GM23338 (cell line): Measurements from ENCODE around the gene CYP11A1. TPM values are rescaled to one million over a fixed set of nuclear protein-coding genes. Genes with fewer than 3 reads are reported as not detected.

Experiments
- ATAC-seq: fragments of 200-7000 bp; cut with Tn5 transposase; 3 replicates; pipeline ENCODE4 v1.9.1; 2020
- DNase-seq: peaks from one replicate; pipeline ENCODE4 v3.0.0-alpha.2; 2015; ENCODE audit warnings: low spot score
- H2AFZ ChIP-seq: fragments of 200-600 bp; sonication (generic); 2 replicates; pipeline ENCODE4 v1.8.0; 2016; ENCODE audit warnings: antibody characterized with exemption, mild to moderate bottlenecking, moderate library complexity
- H3F3A ChIP-seq: fragments of 200-600 bp; sonication (generic); replicated peaks from 2 replicates; pipeline ENCODE4 v1.8.0; 2017; ENCODE audit warnings: antibody characterized with exemption, mixed run types, low read depth
- H3K27ac ChIP-seq: fragments of 200-600 bp; sonication (generic); 2 replicates; pipeline ENCODE4 v1.6.1; 2016; ENCODE audit warnings: low read depth
- H3K27me3 ChIP-seq: fragments of 200-600 bp; sonication (generic); 2 replicates; pipeline ENCODE4 v1.8.0; 2016; ENCODE audit warnings: mild to moderate bottlenecking, mixed run types, moderate library complexity; ENCODE audit not compliant: insufficient read depth
- H3K36me3 ChIP-seq: fragments of 200-600 bp; sonication (generic); 2 replicates; pipeline ENCODE4 v1.8.0; 2016; ENCODE audit warnings: mild to moderate bottlenecking; ENCODE audit not compliant: insufficient read depth
- H3K4me1 ChIP-seq: fragments of 200-600 bp; sonication (generic); 2 replicates; pipeline ENCODE4 v1.8.0; 2016; ENCODE audit warnings: mild to moderate bottlenecking, moderate library complexity; ENCODE audit not compliant: insufficient read depth
- H3K4me2 ChIP-seq: fragments of 200-600 bp; sonication (generic); 2 replicates; pipeline ENCODE4 v1.7.1; 2017; ENCODE audit warnings: mixed run types
- H3K4me3 ChIP-seq: fragments of 200-600 bp; sonication (generic); 2 replicates; pipeline ENCODE4 v1.6.1; 2016; ENCODE audit warnings: mixed run types
- H3K79me2 ChIP-seq: fragments of 200-600 bp; sonication (generic); replicated peaks from 2 replicates; pipeline ENCODE4 v1.8.0; 2017; ENCODE audit warnings: mild to moderate bottlenecking; ENCODE audit not compliant: insufficient read depth
- H3K9me2 ChIP-seq: fragments of 200-600 bp; sonication (generic); 2 replicates; pipeline ENCODE4 v1.8.0; 2017; ENCODE audit not compliant: insufficient read depth
- H4K20me1 ChIP-seq: fragments of 200-600 bp; sonication (generic); replicated peaks from 2 replicates; pipeline ENCODE4 v1.8.0; 2017; ENCODE audit warnings: mild to moderate bottlenecking; ENCODE audit not compliant: insufficient read depth
- H3K27ac Mint-ChIP-seq: 2 replicates; pipeline ENCODE4 v1.8.0; 2020; ENCODE audit warnings: inconsistent platforms, mild to moderate bottlenecking, moderate library complexity, mixed read lengths
- H3K27me3 Mint-ChIP-seq: 3 replicates; pipeline ENCODE4 v1.8.0; 2022; ENCODE audit warnings: low read depth, mild to moderate bottlenecking, moderate library complexity, mixed read lengths, inconsistent platforms; ENCODE audit not compliant: insufficient read depth, poor library complexity
- H3K36me3 Mint-ChIP-seq: 3 replicates; pipeline ENCODE4 v1.8.0; 2021; ENCODE audit warnings: low read depth, mild to moderate bottlenecking, inconsistent platforms, moderate library complexity, mixed read lengths
- H3K4me1 Mint-ChIP-seq: 3 replicates; pipeline ENCODE4 v1.8.0; 2020; ENCODE audit warnings: mild to moderate bottlenecking, inconsistent platforms, mixed read lengths
- H3K4me3 Mint-ChIP-seq: 3 replicates; pipeline ENCODE4 v1.8.0; 2021; ENCODE audit warnings: moderate library complexity, mild to moderate bottlenecking, inconsistent platforms, mixed read lengths
- H3K9me3 Mint-ChIP-seq: 3 replicates; pipeline ENCODE4 v1.8.0; 2020; ENCODE audit warnings: moderate library complexity, mild to moderate bottlenecking, inconsistent platforms, mixed read lengths
- CREB1 ChIP-seq: fragments of 250-450 bp; sonication (Bioruptor Pico); IDR thresholded peaks from 2 replicates; pipeline ENCODE4 v1.5.0; 2020; ENCODE audit warnings: low read depth, mild to moderate bottlenecking, moderate library complexity
- EZH2 ChIP-seq: fragments of 200-600 bp; sonication (generic); IDR thresholded peaks from one replicate; pipeline ENCODE4 v1.8.0; 2017; ENCODE audit warnings: antibody characterized with exemption, mild to moderate bottlenecking, low read depth; ENCODE audit not compliant: unreplicated experiment
- EZH2phosphoT487 ChIP-seq: fragments of 200-600 bp; sonication (generic); IDR thresholded peaks from one replicate; pipeline ENCODE4 v1.8.1; 2018; ENCODE audit warnings: antibody characterized with exemption; ENCODE audit not compliant: unreplicated experiment
- JUNB ChIP-seq: IDR thresholded peaks from one replicate; pipeline ENCODE4 v1.6.1; 2016; ENCODE audit warnings: antibody characterized with exemption; ENCODE audit not compliant: unreplicated experiment
- NANOG ChIP-seq: IDR thresholded peaks from 2 replicates; pipeline ENCODE4 v1.6.1; 2016; ENCODE audit warnings: antibody characterized with exemption, borderline replicate concordance
- POLR2AphosphoS5 ChIP-seq: IDR thresholded peaks from 2 replicates; pipeline ENCODE4 v1.6.1; 2016; ENCODE audit warnings: antibody characterized with exemption, low read depth
- REST ChIP-seq: IDR thresholded peaks from one replicate; pipeline ENCODE4 v1.6.1; 2018; ENCODE audit warnings: antibody characterized with exemption; ENCODE audit not compliant: unreplicated experiment
- STAT1 ChIP-seq: IDR thresholded peaks from one replicate; pipeline ENCODE4 v1.6.1; 2016; ENCODE audit warnings: antibody characterized with exemption; ENCODE audit not compliant: unreplicated experiment
- ZNF114 ChIP-seq: fragments of 250-450 bp; sonication (Bioruptor Pico); IDR thresholded peaks from 2 replicates; pipeline ENCODE4 v1.5.0; 2020; ENCODE audit warnings: mild to moderate bottlenecking, moderate library complexity
- ZNF331 ChIP-seq: fragments of 250-450 bp; sonication (Bioruptor Pico); IDR thresholded peaks from 2 replicates; pipeline ENCODE4 v1.5.0; 2020; ENCODE audit warnings: low read depth, mild to moderate bottlenecking, moderate library complexity
- polyA plus RNA-seq: library from polyadenylated mRNA; unstranded; fragments of >200 nt; fragmentation: Nextera tagmentation; extraction: Ambion mirVana; gene quantifications from 2 replicates; pipeline ENCODE4 v1.2.1, GENCODE V29; 2016
- total RNA-seq: library from RNA; depleted of rRNA; stranded (reverse); fragments of >200 nt; shearing (Covaris generic); gene quantifications from 2 replicates; pipeline ENCODE4 v1.2.3, GENCODE V29; 2014
- TF ChIP-seq, protein P1 (sequence below): IDR thresholded peaks from 2 replicates; pipeline ENCODE4 v1.6.1; 2016; ENCODE audit warnings: antibody characterized with exemption
- TF ChIP-seq, protein P2 (sequence below), 2 experiments: fragments of 200-600 bp in 1 of 2; sonication (generic) in 1 of 2; conservative IDR thresholded peaks; 2 replicates each; pipeline versions ENCODE4 v1.5.1 to v1.6.1; 2016 to 2017; ENCODE audit warnings: antibody characterized with exemption in 2 of 2, low read depth in 2 of 2, mild to moderate bottlenecking in 2 of 2, moderate library complexity in 1 of 2

Gene CYP11A1
- total and polyA plus RNA-seq, 2 experiments from 2014 or later: 1.2 to 1.7 TPM

- TF ChIP-seq REST: no peak
- no peak for TF ChIP-seq CREB1 (CRISPR knock-in tag)
- no peak for TF ChIP-seq JUNB
- TF ChIP-seq, protein P1, sequence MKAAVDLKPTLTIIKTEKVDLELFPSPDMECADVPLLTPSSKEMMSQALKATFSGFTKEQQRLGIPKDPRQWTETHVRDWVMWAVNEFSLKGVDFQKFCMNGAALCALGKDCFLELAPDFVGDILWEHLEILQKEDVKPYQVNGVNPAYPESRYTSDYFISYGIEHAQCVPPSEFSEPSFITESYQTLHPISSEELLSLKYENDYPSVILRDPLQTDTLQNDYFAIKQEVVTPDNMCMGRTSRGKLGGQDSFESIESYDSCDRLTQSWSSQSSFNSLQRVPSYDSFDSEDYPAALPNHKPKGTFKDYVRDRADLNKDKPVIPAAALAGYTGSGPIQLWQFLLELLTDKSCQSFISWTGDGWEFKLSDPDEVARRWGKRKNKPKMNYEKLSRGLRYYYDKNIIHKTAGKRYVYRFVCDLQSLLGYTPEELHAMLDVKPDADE: no peak
- TF ChIP-seq ZNF331 (CRISPR knock-in tag): no peak
- TF ChIP-seq EZH2phosphoT487: no peak
- TF ChIP-seq EZH2: no peak
- no peak for TF ChIP-seq STAT1
- TF ChIP-seq, protein P2, sequence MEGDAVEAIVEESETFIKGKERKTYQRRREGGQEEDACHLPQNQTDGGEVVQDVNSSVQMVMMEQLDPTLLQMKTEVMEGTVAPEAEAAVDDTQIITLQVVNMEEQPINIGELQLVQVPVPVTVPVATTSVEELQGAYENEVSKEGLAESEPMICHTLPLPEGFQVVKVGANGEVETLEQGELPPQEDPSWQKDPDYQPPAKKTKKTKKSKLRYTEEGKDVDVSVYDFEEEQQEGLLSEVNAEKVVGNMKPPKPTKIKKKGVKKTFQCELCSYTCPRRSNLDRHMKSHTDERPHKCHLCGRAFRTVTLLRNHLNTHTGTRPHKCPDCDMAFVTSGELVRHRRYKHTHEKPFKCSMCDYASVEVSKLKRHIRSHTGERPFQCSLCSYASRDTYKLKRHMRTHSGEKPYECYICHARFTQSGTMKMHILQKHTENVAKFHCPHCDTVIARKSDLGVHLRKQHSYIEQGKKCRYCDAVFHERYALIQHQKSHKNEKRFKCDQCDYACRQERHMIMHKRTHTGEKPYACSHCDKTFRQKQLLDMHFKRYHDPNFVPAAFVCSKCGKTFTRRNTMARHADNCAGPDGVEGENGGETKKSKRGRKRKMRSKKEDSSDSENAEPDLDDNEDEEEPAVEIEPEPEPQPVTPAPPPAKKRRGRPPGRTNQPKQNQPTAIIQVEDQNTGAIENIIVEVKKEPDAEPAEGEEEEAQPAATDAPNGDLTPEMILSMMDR (conservative IDR thresholded peaks at IDR 0.05; ENCODE audit: low read depth in 2 of 2): no peak
Measured at GRCh38 chr15:74290645-74291044, 76.8 kb downstream of the CYP11A1 start (continued).

- Histone ChIP-seq H3K4me1 (peaks cover 22% of the 10 kb centered on the region), H3K4me2 (no peak overlapping the region), H4K20me1 (no peaks in the 10 kb centered on the region; the same call in 1 of the 2 replicates), H3K79me2 (no peaks in the 10 kb centered on the region), H2AFZ (no peak overlapping the region), H3K9me2 (no peaks in the 10 kb centered on the region), H3F3A (no peaks in the 10 kb centered on the region; the same call in 1 of the 2 replicates), H3K27ac (no peak overlapping the region), H3K36me3 (no peaks in the 10 kb centered on the region), H3K27me3 (peaks cover 32% of the 10 kb centered on the region), H3K4me3 (no peak overlapping the region)
- H3K36me3 Mint-ChIP-seq: no peaks in the 10 kb centered on the region
- peaks cover 28% of the 10 kb centered on the region for H3K4me1 Mint-ChIP-seq
- no peak overlapping the region for H3K4me3 Mint-ChIP-seq
- DNase-seq: no peak
- no peaks in the 10 kb centered on the region; the same call in 2 of the 3 replicates for H3K9me3 Mint-ChIP-seq
- no peak overlapping the region for H3K27ac Mint-ChIP-seq
- peaks cover 29% of the 10 kb centered on the region for H3K27me3 Mint-ChIP-seq
- no peak for ATAC-seq
- TF ChIP-seq, protein P2 (conservative IDR thresholded peaks at IDR 0.05; ENCODE audit: low read depth in 2 of 2): no peak
- no peak for TF ChIP-seq JUNB
- no peak for TF ChIP-seq EZH2phosphoT487
- no peak for TF ChIP-seq EZH2
- no peak for TF ChIP-seq STAT1
- no peak for TF ChIP-seq ZNF114 (CRISPR knock-in tag)
- no peak for TF ChIP-seq POLR2AphosphoS5
- no peak for TF ChIP-seq NANOG
- no peak for TF ChIP-seq ZNF331 (CRISPR knock-in tag)
- no peak for TF ChIP-seq REST
- TF ChIP-seq, protein P1: no peak
Measured at GRCh38 chr15:74289671-74290070, 77.8 kb downstream of the CYP11A1 start.
